SH-SY5Y (cell line): ENCODE measurements around the gene SPINK9.

ENCODE experiments used
- GATA2 ChIP-seq: IDR thresholded peaks from 2 replicates; pipeline ENCODE4 v1.6.1; 2011; ENCODE audit warnings: mild to moderate bottlenecking, low read depth, low read length
- GATA3 ChIP-seq: IDR thresholded peaks from 2 replicates; pipeline ENCODE4 v1.6.1; 2011; ENCODE audit warnings: low read depth, mild to moderate bottlenecking, low read length, moderate library complexity

- TF ChIP-seq GATA3, result no peak
- no peak for TF ChIP-seq GATA2
Measured at GRCh38 chr5:148290271-148291195, 44.8 kb upstream of the SPINK9 start.
